OCI-LY1 (cell line): Measurements from ENCODE around the gene FAM117B.

Experiments
- H2AFZ ChIP-seq: fragments of 200-600 bp; sonication (generic), shearing (Covaris generic); 2 replicates; pipeline ENCODE4 v1.6.0; 2014; ENCODE audit warnings: antibody characterized with exemption, mild to moderate bottlenecking, low read length
- H3F3A ChIP-seq: fragments of 200-600 bp; sonication (generic), shearing (Covaris generic); 2 replicates; pipeline ENCODE4 v1.6.0; 2014; ENCODE audit warnings: mild to moderate bottlenecking, antibody characterized with exemption, low read length, moderate library complexity; ENCODE audit not compliant: insufficient read depth
- H3K27ac ChIP-seq: fragments of 200-600 bp; sonication (generic); 2 replicates; pipeline ENCODE4 v1.5.1; 2014; ENCODE audit warnings: low read length, mixed run types, mild to moderate bottlenecking, low read depth; ENCODE audit not compliant: poor library complexity, severe bottlenecking
- H3K27me3 ChIP-seq: fragments of 200-600 bp; sonication (generic); 2 replicates; pipeline ENCODE4 v1.6.0; 2014; ENCODE audit warnings: antibody characterized with exemption, mild to moderate bottlenecking, low read length, moderate library complexity; ENCODE audit not compliant: insufficient read depth
- H3K36me3 ChIP-seq: fragments of 200-600 bp; sonication (generic); 2 replicates; pipeline ENCODE4 v1.6.1; 2014; ENCODE audit warnings: mild to moderate bottlenecking, antibody characterized with exemption, low read length, moderate library complexity, mixed read lengths; ENCODE audit not compliant: insufficient read depth
- H3K4me1 ChIP-seq: fragments of 200-600 bp; sonication (generic); 2 replicates; pipeline ENCODE4 v1.5.1; 2014; ENCODE audit warnings: mild to moderate bottlenecking, low read length, moderate library complexity; ENCODE audit not compliant: insufficient read depth, severe bottlenecking
- H3K4me2 ChIP-seq: fragments of 200-600 bp; sonication (generic), shearing (Covaris generic); 2 replicates; pipeline ENCODE4 v1.6.1; 2014; ENCODE audit warnings: low read length
- H3K4me3 ChIP-seq: fragments of 200-600 bp; sonication (generic); 2 replicates; pipeline ENCODE4 v1.5.1; 2014; ENCODE audit warnings: low read length, low read depth, mild to moderate bottlenecking, mixed read lengths; ENCODE audit not compliant: poor library complexity, severe bottlenecking
- H3K79me2 ChIP-seq: fragments of 200-600 bp; shearing (Covaris generic); 2 replicates; pipeline ENCODE4 v1.6.1; 2016; ENCODE audit warnings: mixed run types, low read length, mixed read lengths; ENCODE audit not compliant: insufficient read depth
- H3K9ac ChIP-seq: fragments of 200-600 bp; sonication (generic), shearing (Covaris generic); 2 replicates; pipeline ENCODE4 v1.6.1; 2014; ENCODE audit warnings: mild to moderate bottlenecking, low read length, mixed read lengths
- H3K9me2 ChIP-seq: fragments of 200-600 bp; sonication (generic), shearing (Covaris generic); 2 replicates; pipeline ENCODE4 v1.6.1; 2014; ENCODE audit warnings: low read depth, mild to moderate bottlenecking, low read length, mixed read lengths
- H3K9me3 ChIP-seq: fragments of 200-600 bp; shearing (Covaris generic); 2 replicates; pipeline ENCODE4 v1.6.1; 2014; ENCODE audit warnings: low read length, mixed read lengths
- H4K20me1 ChIP-seq: fragments of 200-600 bp; sonication (generic), shearing (Covaris generic); 2 replicates; pipeline ENCODE4 v1.6.0; 2016; ENCODE audit warnings: mild to moderate bottlenecking, low read length; ENCODE audit not compliant: insufficient read depth
- CTCF ChIP-seq: fragments of 200-600 bp; sonication (generic), shearing (Covaris generic); IDR thresholded peaks from 2 replicates; pipeline ENCODE4 v1.5.1; 2017; ENCODE audit warnings: mild to moderate bottlenecking, antibody characterized with exemption, low read length, moderate library complexity, mixed read lengths
- EZH2 ChIP-seq: fragments of 200-600 bp; sonication (generic), shearing (Covaris generic); IDR thresholded peaks from 2 replicates; pipeline ENCODE4 v1.8.0; 2017; ENCODE audit warnings: borderline replicate concordance, mixed run types, mild to moderate bottlenecking, antibody characterized with exemption, low read length, moderate library complexity, mixed read lengths

FAM117B gene

GRCh38 chr2:202774104-202774503 is 139.3 kb downstream of the FAM117B start:
- no peak overlapping the region for H2AFZ ChIP-seq
- no peak overlapping the region for H3K4me2 ChIP-seq
- no peaks in the 10 kb centered on the region for H3F3A ChIP-seq
- no peaks in the 10 kb centered on the region for H4K20me1 ChIP-seq
- no peaks in the 10 kb centered on the region for H3K9me2 ChIP-seq
- H3K36me3 ChIP-seq = peaks cover 29% of the 10 kb centered on the region
- no peak for TF ChIP-seq EZH2
- no peak for TF ChIP-seq CTCF
- H3K27me3 ChIP-seq = no peaks in the 10 kb centered on the region
- H3K4me3 ChIP-seq = no peak overlapping the region
- peak overlapping the region; percentile 48 for H3K27ac ChIP-seq
- peaks cover 17% of the 10 kb centered on the region for H3K4me1 ChIP-seq
- no peaks in the 10 kb centered on the region for H3K79me2 ChIP-seq
- no peak overlapping the region for H3K9ac ChIP-seq
- H3K9me3 ChIP-seq = no peaks in the 10 kb centered on the region

GRCh38 chr2:202778217-202778616 is 143.4 kb downstream of the FAM117B start:
- Histone ChIP-seq H3F3A (no peaks in the 10 kb centered on the region), H3K9ac (no peak overlapping the region), H3K79me2 (no peaks in the 10 kb centered on the region), H3K4me3 (no peak overlapping the region), H3K4me1 (peaks cover 22% of the 10 kb centered on the region), H3K36me3 (peaks cover 20% of the 10 kb centered on the region), H4K20me1 (no peaks in the 10 kb centered on the region), H3K4me2 (no peak overlapping the region), H2AFZ (no peak overlapping the region), H3K9me2 (no peaks in the 10 kb centered on the region), H3K9me3 (no peaks in the 10 kb centered on the region), H3K27me3 (no peaks in the 10 kb centered on the region), H3K27ac (no peak overlapping the region)
- TF ChIP-seq EZH2 = no peak
- no peak for TF ChIP-seq CTCF

- no peak for TF ChIP-seq EZH2
- no peak for TF ChIP-seq CTCF
- Histone ChIP-seq H3K9me2 (no peaks in the 10 kb centered on the region), H3K4me1 (peaks cover 11% of the 10 kb centered on the region), H3K4me3 (no peak overlapping the region), H4K20me1 (no peaks in the 10 kb centered on the region), H3K79me2 (no peaks in the 10 kb centered on the region), H3F3A (no peaks in the 10 kb centered on the region), H3K27me3 (no peaks in the 10 kb centered on the region), H3K4me2 (no peak overlapping the region), H3K36me3 (peaks cover 12% of the 10 kb centered on the region), H3K9me3 (no peaks in the 10 kb centered on the region), H3K27ac (no peak overlapping the region), H3K9ac (no peak overlapping the region), H2AFZ (no peak overlapping the region)
Observed at GRCh38 chr2:202780514-202781021, 145.8 kb downstream of the FAM117B start.
